C1 segment of cervical spinal cord (tissue), 14 donors: ENCODE measurements around the gene GPATCH3.
A peak's percentile ranks its signal among the peaks of the same experiment; 100 is the strongest.

Source experiments
- DNase-seq, 14 donors: peaks; one replicate each; lab custom pipeline; 2025; lab: John Stamatoyannopoulos, UW

Gene GPATCH3

DNA sequence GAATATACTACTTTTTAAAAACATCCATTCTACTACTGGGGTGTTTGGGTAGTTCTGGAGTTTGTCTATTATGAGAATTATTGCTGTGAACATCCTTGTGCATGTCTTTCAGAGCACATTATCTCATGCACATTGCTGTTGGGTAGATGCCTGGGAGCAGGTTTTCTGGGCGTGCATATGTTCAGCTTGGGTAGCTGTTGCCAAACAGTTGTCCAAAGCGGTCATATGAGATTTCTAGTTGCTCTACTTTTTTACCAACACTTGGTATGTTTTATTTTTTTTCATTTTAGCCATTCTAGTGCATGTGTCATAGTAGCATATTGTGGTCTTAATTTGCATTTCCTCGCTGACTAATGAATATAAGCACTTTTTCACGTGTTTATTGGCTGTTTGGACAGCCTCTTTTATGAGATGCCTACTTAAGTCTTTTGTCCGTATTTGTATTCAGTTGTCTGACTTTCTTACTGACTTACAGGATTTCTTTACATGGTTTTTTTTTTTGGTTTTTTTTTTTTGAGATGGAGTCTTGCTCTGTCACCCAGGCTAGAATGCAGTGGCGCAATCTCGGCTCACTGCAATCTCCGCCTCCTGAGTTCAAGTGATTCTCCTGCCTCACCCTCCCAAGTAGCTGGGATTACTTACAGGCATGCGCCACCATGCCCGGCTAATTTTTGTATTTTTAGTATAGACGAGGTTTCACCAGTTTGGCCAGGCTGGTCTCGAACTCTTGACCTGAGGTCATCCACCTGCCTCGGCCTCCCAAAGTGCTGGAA, 55.7 kb downstream of the GPATCH3 start:
- peak in 1 of 14 donors; percentile 12 for DNase-seq
